Mucosa of descending colon (tissue), 3 donors: Measurements from ENCODE around the gene TAS2R60. TPM values are rescaled to one million over a fixed set of nuclear protein-coding genes. Genes with fewer than 3 reads are reported as not detected.

Source experiments
- ATAC-seq: fragments of 200-7000 bp; cut with Tn5 transposase; one replicate; pipeline ENCODE4 v1.9.1; 2020; ENCODE audit warnings: mild to moderate bottlenecking, moderate library complexity
- DNase-seq, 3 donors: peaks; one replicate each; pipeline ENCODE4 v3.0.0-alpha.2; 2020
- H3K36me3 ChIP-seq: fragments of 200-600 bp; one replicate; pipeline ENCODE4 v1.8.0; 2021; ENCODE audit warnings: low read depth, mild to moderate bottlenecking
- H3K4me1 ChIP-seq: fragments of 200-600 bp; one replicate; pipeline ENCODE4 v1.8.0; 2021; ENCODE audit warnings: low read depth, mild to moderate bottlenecking
- H3K4me3 ChIP-seq: fragments of 200-600 bp; one replicate; pipeline ENCODE4 v1.8.0; 2021; ENCODE audit warnings: mild to moderate bottlenecking
- H3K9me3 ChIP-seq: fragments of 200-600 bp; one replicate; pipeline ENCODE4 v1.8.0; 2021; ENCODE audit warnings: mild to moderate bottlenecking
- CTCF ChIP-seq: fragments of 200-600 bp; IDR thresholded peaks from one replicate; pipeline ENCODE4 v1.8.0; 2022; ENCODE audit warnings: antibody characterized with exemption, mild to moderate bottlenecking
- intact Hi-C, 2 donors: fragments of 100-400 bp; cut with DNase I in 1 of 2; cut with micrococcal nuclease in 1 of 2; formaldehyde crosslinking; loops; one replicate each; pipeline versions ENCODE4 v1.11.0 to v1.11.1; 2022; cut with DNase I, micrococcal nuclease
- total RNA-seq, 3 donors: library from RNA; stranded (reverse); fragmentation: NEBNext Ultra II Directional in 2 of 3; extraction: Animal tissue kit (Norgen Biotek cat#: 25700) in 2 of 3; gene quantifications; one replicate each; pipeline versions ENCODE4 v1.2.1 to v1.2.4, GENCODE V29; 2021 to 2023
- donor health status: DM: no; HTN: no; CAD: no; lungs with moderate emphysema.
- donor health status: DM: no; HTN: no; CAD: no.
- donor health status: DM: no; HTN: yes; CAD: no.

TAS2R60 gene
- total RNA-seq, 3 donors from 2014 or later = 0.32 TPM; not detected in 2

GRCh38 chr7:143444063-143444782 is 970 bp downstream of the TAS2R60 start:
- H3K36me3 ChIP-seq = no peaks in the 10 kb centered on the region
- TF ChIP-seq CTCF = no peak
- intact Hi-C loops = no loop called here
- ATAC-seq = no peak
- no peak for DNase-seq
- no peak overlapping the region for H3K4me3 ChIP-seq
- H3K4me1 ChIP-seq = no peaks in the 10 kb centered on the region
- no peaks in the 10 kb centered on the region for H3K9me3 ChIP-seq

DNA sequence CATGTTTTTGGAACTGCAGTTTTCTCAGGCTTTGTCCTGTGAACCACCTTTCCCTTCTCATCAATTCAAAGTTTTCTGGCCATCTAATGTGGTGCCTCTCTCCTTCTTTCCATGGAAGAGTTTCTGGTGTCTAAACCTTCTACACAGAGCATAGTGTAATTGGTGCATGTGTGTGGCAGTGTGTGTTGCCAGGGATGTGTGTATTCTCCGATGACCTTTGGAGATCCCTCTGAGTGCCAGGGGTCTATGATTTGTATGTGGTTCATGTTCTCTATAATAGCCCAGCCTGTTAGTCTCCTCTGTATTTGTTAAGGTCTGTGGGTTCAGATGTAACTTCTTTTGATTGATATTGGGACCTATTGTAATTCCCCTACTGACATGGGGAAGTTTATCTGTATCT is 1.5 kb downstream of the TAS2R60 start:
- no peak for DNase-seq
- Histone ChIP-seq H3K4me3 (no peak overlapping the region), H3K36me3 (no peaks in the 10 kb centered on the region), H3K4me1 (no peaks in the 10 kb centered on the region), H3K9me3 (no peaks in the 10 kb centered on the region)
- no peak for ATAC-seq
- intact Hi-C loops = no loop called here
- TF ChIP-seq CTCF = no peak

DNA sequence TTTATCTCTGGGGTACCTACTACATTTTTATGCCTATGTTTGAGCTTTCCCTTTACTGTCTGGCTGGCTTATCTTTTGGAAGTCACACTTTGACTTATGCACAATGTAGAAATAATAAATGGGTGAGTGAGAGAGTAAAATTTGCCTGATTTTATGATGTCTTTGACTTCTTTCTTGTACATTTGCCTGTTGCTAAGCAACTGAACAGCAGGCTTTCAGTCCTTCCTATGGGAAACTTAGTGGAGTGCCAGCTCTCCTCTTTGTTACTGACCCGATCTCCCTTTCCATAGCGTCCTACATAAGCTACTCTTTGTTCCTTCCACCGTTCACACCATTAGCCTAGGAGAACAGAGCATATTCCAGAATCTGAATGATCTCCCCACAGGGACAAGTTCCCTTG is 4.2 kb downstream of the TAS2R60 start:
- Histone ChIP-seq H3K36me3 (no peaks in the 10 kb centered on the region), H3K9me3 (no peaks in the 10 kb centered on the region), H3K4me1 (no peaks in the 10 kb centered on the region), H3K4me3 (no peak overlapping the region)
- DNase-seq (no peak), ATAC-seq (no peak)
- intact Hi-C loops = no loop called here
- TF ChIP-seq CTCF = no peak

- no peaks in the 10 kb centered on the region for H3K36me3 ChIP-seq
- TF ChIP-seq CTCF = no peak
- H3K4me1 ChIP-seq = no peaks in the 10 kb centered on the region
- no peak for ATAC-seq
- intact Hi-C loops = no loop called here
- DNase-seq = no peak
- H3K9me3 ChIP-seq = no peaks in the 10 kb centered on the region
- no peak overlapping the region for H3K4me3 ChIP-seq
These were observed 5.2 kb downstream of the TAS2R60 start for GRCh38 chr7:143448429-143448828.

GRCh38 chr7:143449793-143450192 is 6.5 kb downstream of the TAS2R60 start:
- Histone ChIP-seq H3K4me3 (no peak overlapping the region), H3K4me1 (no peaks in the 10 kb centered on the region), H3K36me3 (no peaks in the 10 kb centered on the region), H3K9me3 (no peaks in the 10 kb centered on the region)
- intact Hi-C loops = no loop called here
- no peak for ATAC-seq
- no peak for TF ChIP-seq CTCF
- no peak for DNase-seq

DNA sequence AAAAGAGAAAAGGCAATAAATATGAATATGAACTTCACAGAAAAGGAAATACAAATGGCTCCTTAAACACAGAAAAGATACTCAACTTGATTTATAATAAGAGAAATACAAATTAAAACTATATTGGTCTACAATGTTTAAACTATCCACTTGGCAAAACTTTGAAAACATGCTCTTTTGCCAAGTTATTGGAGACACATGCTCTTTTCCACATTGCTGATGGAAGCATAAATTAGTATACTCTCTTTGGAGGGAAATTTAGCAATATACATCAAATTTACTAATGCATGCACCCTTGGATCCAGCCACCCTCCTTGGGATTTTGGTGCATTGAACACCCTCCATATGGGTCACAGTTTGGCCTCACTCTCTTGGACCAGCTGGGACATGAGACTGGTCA is 7.9 kb downstream of the TAS2R60 start:
- DNase-seq (no peak), ATAC-seq (no peak)
- H3K9me3 ChIP-seq = no peaks in the 10 kb centered on the region
- no peak overlapping the region for H3K4me3 ChIP-seq
- no peaks in the 10 kb centered on the region for H3K36me3 ChIP-seq
- no peaks in the 10 kb centered on the region for H3K4me1 ChIP-seq
- intact Hi-C loops = no loop called here
- TF ChIP-seq CTCF = no peak
